EL (cell line): ENCODE data around the gene KHK.

Source experiments
- DNase-seq: peaks from one replicate; pipeline ENCODE4 v3.0.0-alpha.2; 2016

Gene KHK

DNA sequence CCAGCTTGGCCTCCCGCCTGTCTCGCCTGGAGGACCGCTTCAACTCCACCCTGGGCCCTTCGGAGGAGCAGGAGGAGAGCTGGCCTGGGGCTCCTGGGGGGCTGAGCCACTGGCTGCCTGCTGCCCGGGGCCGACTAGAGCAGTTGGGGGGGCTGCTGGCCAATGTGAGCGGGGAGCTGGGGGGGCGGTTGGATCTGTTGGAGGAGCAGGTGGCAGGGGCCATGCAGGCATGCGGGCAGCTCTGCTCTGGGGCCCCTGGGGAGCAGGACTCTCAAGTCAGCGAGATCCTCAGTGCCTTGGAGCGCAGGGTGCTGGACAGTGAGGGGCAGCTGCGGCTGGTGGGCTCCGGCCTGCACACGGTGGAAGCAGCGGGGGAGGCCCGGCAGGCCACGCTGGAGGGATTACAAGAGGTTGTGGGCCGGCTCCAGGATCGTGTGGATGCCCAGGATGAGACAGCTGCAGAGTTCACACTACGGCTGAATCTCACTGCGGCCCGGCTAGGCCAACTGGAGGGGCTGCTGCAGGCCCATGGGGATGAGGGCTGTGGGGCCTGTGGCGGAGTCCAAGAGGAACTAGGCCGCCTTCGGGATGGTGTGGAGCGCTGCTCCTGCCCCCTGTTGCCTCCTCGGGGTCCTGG lies 3.7 kb upstream of the KHK start:
- no peak for DNase-seq

DNA sequence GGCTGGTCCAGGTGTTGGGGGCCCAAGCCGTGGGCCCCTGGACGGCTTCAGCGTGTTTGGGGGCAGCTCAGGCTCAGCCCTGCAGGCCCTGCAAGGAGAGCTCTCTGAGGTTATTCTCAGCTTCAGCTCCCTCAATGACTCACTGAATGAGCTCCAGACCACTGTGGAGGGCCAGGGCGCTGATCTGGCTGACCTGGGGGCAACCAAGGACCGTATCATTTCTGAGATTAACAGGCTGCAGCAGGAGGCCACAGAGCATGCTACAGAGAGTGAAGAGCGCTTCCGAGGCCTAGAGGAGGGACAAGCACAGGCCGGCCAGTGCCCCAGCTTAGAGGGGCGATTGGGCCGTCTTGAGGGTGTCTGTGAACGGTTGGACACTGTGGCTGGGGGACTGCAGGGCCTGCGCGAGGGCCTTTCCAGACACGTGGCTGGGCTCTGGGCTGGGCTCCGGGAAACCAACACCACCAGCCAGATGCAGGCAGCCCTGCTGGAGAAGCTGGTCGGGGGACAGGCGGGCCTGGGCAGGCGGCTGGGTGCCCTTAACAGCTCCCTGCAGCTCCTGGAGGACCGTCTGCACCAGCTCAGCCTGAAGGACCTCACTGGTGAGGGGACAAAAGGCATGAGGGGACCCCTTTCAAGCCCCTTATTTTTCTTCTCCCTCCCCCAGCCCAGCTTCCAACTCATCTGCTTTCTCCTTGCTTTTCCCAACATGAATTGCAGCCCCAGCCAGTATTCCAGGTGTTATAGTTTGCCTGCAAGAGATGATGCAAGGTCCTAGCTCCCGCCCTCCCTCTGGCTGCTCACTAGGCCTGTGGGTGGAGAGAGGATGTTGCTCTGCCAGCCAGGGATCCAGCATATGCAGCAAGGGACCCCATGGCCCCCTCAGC lies 2.9 kb upstream of the KHK start:
- DNase-seq, result no peak

DNA sequence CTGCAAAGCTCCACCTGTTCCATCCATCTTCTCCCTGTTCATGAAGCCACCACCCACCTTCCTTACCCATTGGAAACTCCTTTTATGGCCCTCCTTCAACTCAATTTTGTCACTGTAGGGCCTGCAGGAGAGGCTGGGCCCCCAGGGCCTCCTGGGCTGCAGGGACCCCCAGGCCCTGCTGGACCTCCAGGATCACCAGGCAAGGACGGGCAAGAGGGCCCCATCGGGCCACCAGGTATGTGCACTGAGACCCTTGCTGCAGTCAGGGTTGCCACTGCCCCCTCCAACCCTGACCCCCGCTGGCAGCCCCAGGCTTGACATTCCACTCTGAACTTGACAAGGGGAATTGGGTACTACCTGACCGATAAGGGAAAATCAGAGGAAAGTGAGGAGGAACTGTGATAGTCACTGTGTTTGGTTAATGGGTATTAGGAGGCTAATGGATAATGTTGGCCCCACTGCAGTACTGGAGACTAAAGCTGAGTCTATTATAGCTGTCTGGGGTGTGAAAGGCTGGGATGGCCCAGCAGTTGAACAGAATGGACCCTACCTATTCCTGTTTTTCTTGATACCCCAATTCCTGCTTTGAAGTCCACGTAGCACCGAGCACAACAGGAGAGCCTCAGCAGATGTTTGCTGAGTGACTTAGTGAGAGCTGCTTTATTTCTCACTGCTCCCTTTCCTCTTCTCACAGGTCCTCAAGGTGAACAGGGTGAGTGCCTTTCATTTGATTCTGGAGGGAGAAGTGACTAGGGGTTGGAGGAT lies 2.1 kb upstream of the KHK start:
- no peak for DNase-seq

DNA sequence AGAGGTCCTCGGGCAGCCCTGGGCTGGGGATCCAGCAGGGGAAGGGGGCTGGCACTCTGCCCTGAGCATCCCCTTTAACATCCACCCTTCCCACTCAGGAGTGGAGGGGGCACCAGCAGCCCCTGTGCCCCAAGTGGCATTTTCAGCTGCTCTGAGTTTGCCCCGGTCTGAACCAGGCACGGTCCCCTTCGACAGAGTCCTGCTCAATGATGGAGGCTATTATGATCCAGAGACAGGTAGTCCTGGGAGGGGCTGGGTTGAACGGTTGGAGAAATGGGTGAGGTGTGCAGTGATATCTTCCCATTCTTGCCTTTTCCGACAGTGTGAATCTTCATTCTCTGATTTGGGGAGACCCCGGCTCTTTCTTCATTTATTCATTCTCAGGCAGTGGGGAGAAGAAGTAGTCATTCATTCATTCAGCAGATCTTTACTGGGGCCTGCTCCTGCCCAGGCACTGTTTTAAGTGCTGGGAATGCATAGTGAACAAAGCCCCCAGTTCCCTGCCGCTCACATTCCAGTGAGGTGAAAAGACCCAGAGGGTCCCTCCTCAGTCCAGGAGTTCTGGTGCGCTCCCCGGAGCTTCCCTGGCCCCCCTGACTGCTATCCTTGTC lies 1.4 kb upstream of the KHK start:
- DNase-seq, result no peak

DNA sequence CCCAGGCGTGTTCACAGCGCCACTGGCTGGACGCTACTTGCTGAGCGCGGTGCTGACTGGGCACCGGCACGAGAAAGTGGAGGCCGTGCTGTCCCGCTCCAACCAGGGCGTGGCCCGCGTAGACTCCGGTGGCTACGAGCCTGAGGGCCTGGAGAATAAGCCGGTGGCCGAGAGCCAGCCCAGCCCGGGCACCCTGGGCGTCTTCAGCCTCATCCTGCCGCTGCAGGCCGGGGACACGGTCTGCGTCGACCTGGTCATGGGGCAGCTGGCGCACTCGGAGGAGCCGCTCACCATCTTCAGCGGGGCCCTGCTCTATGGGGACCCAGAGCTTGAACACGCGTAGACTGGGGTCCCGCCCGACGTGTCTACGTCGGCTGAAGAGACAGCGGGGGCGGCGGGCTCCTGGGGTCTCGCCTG lies 891 bp upstream of the KHK start:
- DNase-seq, result peak; percentile 61

DNA sequence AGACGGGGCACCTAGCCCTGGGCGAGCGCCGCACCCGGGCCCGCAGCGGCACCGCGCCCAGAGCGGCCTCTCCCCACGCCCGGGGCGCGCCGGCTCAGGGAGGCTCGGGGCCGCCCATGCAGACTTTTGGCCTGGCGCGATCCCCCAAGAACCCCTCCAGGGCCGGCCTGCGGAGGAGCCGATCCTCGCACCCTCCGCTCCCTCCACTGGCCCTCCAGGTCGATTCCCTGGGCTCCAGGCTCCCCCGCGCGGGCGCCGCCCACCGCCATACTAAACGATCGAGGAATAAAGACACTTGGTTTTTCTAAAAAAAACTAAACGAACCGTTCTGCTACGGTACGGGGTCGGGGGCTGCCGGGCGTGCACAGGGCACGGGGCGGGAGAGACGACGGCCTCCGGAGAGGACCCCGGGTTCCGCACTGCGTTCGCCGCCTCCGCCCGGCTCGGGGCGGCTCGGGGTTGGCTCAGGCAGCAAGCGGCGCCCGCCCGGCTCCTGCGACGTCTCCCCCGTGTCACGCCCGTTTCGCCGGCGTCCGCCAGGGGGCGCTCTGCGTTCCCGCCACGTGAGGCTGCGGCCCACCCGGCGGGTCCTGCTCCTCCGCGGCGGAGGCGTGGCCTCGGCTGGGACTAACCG lies 365 bp upstream of the KHK start:
- peak; percentile 91 for DNase-seq

DNA sequence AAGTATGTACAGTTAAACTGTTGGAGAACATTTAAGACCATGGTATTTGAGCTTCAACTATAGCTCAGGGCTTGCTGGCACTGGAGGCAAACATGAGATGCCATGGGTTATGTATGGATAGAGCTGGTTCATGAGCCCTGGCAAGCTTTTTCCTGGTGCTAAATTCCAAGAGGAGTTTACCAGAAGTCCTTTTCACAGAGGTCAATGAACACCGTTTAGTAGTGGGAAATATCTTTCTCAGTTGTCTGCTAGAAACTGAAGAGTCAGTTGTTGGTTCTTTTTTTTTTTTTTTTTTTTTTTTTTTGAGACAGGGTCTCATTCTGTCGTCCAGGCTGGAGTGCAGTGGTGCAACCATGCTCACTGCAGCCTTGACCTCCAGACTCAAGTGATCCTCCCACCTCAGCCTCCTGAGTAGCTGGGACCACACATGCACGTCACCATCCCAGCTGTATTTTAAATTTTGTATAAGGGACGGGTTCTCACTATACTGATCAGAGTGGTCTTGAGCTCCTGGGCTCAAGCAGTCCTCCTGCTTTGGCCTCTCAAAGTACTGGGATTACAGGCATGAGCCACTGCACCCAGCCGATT lies 1.3 kb downstream of the KHK start:
- no peak for DNase-seq

DNA sequence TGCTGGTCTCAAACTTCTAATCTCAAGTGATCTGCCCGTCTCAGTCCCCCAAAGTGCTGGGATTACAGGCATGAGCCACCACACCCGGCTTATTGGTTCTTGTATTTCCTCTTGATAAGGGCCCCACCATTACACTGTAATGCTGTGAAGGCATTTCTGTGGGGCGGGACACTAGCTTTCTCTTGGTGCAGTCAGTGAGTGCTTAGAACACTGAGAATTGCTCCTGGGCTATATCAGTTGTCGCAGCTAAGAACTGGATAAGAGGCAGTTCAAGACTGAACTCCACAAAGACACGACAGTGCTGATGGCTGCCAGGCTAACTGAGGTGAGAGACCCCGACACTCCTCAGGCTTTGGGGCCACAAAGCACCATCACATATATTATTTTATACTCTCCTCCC lies 2.1 kb downstream of the KHK start:
- DNase-seq, result no peak

DNA sequence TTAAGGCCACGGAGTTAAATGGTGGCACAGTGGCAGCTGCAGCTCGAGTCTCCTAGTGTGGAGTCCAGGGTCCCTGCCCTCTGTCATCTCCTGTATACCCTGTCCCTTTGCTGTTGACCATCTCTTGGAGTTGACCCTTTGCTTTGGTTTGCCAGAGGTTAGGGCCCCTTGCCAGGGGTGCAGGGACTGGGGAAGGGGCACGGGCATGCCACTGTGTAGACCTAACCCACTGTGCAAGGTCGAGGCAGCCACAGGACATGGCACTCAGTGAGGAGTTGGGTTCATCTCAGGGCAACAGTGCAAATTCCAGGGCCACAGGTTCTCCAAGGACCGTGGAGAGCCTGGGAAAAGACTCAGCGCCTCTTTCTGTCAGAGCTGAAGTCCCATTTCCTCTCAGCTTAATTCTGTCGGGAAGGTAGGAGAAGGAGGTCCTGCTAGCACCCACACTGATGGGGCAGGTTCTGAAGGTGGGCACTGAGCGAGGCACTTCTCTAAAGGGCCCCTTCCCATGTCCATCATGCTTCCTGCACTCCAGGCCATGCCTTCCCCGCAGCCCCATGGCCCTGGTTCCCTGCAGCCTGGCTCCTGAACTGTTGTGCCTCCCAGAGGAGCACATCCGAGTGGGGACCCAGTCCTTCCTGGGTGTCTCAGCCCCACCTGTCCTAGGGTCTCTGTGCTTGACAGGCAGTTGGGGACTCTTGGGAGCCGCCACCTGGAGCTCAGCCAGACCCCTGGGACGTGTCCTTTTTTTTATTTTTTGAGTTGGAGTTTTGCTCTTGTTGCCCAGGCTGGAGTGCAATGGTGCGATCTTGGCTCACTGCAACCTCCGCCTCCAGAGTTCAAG lies 2.8 kb downstream of the KHK start:
- no peak for DNase-seq

DNA sequence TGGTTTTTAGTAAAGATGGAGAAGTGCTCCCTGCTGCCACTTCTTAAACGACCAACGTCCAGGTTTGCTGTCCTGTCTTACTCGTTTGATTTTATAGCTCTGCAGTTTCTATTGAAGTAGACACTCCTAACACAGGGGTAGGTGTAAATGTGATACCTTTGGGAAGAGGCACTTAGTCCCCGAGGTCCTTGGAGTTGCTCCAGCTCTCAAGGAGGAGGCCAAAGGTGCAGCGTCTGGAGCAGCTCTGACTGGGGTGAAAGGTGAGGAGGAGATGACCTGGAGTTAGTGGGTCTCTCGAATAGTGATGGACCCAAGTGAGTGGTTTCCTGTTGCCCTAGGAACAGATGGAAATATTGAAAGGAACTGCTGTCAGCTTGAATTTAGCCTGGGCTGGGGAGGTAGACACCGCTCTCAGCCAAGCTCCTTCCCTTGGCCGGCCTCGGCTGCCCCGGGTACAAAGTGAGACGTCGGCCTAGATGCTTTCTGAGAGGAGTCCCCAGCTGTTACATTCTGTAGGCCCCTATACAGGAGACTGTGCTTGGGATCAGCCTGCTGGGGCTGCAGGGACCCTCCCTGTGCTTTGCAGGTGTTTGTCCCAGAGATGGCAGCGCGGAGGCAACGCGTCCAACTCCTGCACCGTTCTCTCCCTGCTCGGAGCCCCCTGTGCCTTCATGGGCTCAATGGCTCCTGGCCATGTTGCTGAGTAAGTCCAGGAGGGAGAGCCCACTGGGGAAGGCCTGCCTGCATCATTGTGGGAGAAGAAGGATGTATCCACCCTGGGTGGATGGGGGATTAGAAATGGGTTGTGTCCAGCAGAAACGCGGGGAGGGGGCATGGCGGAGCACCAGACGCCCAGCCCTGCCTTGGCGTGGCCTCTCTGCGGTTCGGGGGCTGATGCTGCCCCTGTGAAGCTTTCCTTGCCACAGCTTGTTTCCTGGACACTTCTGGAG lies 5.4 kb downstream of the KHK start:
- DNase-seq, result no peak

DNA sequence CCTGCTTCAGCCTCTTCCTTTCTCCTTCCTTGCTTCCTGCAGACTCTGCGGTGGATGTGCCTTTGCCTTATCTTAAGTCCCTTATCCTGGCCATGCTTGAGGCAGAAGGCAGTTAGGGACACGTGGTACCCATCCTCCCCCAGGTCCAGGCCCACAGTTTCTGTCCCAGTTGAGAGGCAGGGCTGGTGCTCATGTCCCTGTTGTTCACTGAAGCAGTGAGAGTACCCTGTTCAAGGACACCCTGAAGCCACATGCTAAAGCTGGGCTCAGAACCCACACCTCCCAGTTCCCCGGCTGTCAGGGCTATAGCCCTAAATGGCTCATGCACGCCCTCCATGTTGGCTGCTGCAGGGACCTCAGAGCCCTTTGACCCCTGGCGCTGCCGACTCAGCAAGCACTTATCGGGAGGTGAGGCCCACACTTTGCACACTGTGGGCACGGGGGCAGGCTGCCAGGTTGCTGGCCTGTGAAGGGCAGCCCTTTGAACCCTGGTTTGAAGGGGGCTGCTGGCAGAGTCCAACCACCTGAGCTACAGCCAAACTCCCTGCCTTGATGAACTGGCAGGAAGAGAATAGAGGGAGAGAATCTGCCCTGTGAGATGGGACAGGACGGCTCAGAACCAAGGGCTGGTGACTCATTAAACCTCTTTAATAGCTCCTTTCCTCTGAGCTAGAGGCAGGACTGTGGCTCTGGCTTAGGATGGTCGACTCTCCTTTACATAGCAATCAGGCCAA lies 6.3 kb downstream of the KHK start:
- no peak for DNase-seq

DNA sequence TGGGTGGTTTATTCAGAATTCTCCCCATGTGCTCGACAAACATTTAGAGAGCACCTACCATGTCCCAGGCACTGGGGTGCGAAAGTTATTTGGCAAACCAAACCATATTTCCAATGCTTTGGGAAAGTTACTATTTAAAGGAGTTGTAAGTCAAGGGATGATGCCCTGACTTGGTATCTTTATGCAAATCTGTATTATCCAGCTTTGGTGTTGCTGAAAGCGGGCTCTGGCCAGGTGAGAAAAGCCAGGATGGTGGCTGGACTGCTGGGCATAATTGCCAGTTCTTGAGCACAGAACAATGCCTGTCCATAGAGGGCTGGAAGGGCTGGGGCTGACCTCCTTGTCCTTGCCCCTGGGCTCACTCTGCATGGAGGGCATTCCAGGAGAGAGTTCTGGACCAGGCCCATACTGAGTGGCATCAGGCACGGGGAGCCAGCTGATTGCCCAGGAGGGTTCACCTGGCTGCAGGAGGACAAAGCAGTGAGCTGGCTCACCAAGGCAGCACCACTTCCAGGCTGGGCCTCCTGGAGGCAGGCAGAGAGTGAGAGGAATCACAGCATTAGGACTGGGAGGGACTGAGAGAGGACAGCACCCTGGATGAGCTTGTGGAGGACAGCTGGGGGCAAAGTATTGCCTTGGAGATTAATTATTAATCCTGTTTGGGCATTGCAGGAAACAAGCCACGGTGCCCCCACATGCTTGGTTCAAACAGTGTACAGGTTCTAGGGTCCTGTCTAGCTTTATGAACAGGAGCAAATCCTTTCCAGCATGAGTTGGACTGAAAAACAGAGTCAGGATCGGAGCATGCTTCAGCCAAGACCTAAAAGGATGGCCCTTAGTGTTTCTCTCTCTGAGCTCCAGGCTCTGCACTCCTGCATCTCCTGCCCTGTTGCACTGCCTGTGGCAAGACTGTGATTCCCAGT lies 7.1 kb downstream of the KHK start:
- no peak for DNase-seq

DNA sequence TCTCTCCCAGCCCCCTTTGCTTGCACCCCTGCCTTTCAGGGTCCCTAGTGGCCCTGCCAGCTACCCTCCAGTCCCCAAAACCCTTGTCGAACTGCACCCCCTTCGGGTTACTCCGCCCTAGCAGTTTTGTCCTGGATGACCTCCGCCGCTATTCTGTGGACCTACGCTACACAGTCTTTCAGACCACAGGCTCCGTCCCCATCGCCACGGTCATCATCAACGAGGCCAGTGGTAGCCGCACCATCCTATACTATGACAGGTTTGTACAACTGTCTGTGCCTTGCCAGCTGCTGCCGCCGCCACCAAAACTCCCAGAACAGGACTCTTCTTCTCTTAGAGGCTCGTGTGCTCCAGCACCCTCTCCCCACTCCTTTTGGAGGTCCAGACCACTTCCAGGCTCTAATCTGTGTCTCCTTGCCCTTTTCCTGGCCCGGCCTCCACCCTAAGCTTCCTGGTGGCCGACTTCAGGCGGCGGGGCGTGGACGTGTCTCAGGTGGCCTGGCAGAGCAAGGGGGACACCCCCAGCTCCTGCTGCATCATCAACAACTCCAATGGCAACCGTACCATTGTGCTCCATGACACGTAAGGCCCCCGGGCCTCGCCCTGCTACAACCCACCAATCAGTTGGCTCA lies 7.9 kb downstream of the KHK start:
- no peak for DNase-seq

DNA sequence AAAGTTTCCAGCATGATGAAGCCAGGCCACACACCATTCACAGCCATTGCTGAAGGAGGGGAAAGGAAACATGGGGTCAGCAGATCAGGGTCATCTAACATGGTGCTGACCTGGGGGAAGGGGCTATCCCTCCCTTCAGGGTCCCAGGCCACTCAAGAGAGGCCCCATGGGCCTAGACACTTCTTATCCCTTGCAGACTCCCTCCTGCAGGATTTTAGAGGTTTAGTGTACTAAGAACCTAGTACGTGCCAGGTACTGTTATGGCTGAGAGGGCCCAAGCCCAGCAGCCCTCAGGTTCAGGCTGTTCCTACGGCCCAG lies 8.8 kb downstream of the KHK start:
- DNase-seq, result no peak

DNA sequence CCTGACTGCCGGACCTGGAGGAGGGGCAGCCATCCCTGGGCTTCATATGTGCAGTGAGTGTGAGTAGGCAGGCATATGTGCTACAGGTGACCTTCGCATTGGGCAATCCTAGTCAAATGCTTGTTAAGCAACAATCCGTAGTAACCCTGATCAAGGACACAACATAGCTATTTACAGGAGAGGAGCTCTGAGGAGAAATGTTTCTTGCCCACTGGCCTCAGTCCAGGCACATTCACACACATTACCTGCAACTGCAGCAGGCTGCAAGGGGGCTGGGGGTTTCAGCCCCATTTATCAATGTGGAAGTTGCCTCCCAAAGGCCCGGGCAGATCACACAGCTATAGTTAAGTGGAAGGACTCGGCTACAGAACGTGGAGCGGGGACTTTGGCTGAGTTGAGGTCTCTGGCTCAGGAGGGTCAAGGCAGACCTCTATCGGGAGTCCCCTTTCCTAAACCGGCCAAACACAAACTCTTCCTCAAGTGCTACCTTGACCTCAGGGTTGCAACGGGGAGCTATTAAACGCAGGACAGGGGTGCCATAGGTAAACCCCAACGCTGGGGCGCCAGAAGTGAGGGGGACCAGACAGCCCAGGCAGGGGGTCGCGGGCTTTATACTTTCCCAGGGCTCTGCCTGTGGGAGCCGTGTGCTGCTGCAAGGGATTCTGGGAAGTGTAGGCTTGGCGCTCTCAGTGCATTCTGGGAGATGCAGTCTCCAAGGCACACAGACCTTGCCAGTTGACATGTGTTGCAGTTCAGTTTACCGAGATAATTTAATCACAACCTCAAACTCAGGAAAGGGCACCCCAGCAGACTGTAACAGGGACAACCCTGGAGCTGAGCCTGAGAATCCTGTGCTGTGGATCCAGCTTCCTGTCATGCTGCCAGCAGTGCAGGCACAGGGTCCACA lies 9.4 kb downstream of the KHK start:
- DNase-seq, result peak; percentile 51

DNA sequence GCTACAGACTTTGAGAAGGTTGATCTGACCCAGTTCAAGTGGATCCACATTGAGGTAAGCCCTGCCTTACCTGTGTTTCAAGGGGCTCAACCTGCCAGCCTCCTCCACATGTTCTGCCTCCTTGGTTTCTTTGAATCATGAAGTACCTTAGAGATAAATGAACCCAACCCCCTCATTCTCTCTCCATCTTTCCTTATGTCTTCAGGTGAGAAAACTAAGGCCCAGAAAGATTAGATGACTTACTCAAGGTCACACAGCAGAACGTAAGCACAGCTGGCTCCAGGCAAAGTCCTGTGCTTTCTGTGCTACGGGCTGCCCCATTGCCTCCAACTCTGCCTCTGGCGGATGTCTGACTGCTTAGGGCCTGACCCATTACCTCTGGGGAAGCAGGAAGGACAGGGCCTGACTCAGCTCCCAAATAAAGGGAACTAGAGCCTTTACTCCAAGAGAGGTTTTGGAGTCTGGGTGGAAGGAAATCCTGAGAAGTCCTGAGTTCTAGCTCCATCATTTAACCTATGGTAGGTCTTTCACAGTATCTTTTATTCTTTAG lies 10.3 kb downstream of the KHK start:
- no peak for DNase-seq

DNA sequence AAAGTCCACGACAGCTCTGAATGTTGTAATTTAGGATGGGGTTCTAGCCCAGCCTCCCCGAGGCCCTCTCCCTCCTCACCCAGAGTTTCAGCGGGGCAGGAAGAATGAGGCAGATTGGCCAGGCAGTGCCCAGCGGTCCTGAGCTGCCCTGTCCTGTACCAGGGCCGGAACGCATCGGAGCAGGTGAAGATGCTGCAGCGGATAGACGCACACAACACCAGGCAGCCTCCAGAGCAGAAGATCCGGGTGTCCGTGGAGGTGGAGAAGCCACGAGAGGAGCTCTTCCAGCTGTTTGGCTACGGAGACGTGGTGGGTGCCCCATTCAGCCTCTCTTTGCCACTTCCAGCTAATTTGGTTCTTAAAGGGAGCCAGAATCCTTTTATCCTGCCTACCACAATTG lies 10.8 kb downstream of the KHK start:
- no peak for DNase-seq
